Measurements from ENCODE around the gene HNRNPLL. TPM values are rescaled to one million over a fixed set of nuclear protein-coding genes. Genes with fewer than 3 reads are reported as not detected.

The HNRNPLL gene
- total and polyA plus RNA-seq, 2 of the 13 experiments (the other 11 are each of a cell fraction or from before 2014, with no cell fraction given): 49.4 to 103 TPM

DNA sequence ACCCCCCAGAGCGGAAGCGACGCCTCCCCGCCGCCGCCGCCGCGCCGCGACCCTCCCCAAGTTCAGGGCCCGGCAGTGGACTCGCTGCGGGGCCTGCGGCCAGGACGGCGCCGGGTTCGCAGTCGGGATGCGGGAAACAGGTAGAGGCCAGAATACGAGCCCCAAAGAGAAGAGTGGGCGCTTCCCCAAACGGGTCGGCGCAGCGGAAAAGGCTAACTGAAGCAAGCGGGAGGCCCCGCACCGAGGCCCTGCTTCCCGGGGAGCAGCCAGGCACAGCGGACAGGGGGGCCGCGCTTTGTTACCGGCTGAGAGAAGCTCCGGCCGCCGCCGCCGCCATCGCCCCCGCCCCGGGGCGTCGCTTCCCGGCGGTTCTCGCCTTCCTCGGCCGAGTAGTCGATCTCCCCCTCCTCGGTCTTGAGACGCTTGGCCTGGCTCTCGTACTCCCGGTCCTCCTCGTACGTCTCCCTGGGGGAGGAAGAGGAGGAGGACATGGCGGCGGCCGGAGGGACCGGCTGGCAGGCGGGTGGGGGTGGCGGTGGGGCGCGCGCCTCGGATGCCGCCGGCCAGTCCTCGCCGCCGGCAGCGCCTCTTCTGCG is 494 bp downstream of the HNRNPLL start (continued):
- TF ChIP-seq FLYWCH1 (CRISPR knock-in tag; IDR thresholded peaks at IDR 0.05) (no peak), SATB2 (CRISPR knock-in tag; IDR thresholded peaks at IDR 0.05) (no peak), HNF4G (IDR thresholded peaks at IDR 0.05; ENCODE audit: borderline replicate concordance, low read depth, low read length) (no peak), HNF4G (CRISPR knock-in tag; IDR thresholded peaks at IDR 0.05; ENCODE audit: borderline replicate concordance, low read depth) (no peak), SNAI1 (CRISPR knock-in tag; IDR thresholded peaks at IDR 0.05; ENCODE audit: borderline replicate concordance) (peak; percentile 80; the same call in 1 of the 2 replicates), EED (CRISPR knock-in tag; IDR thresholded peaks at IDR 0.05) (peak; percentile 67; the same call in 1 of the 2 replicates), NFYB (CRISPR knock-in tag; IDR thresholded peaks at IDR 0.05) (0 out of 2 replicates have a peak, but pooled peaks have one; percentile 11), ZNF510 (CRISPR knock-in tag; IDR thresholded peaks at IDR 0.05; ENCODE audit: low read depth) (no peak), AGO2 (optimal IDR thresholded peaks at IDR 0.05; ENCODE audit: low read depth, low read length) (peak; percentile 99), SMYD3 (CRISPR knock-in tag; IDR thresholded peaks at IDR 0.05) (no peak; the same call in 1 of the 2 replicates), PBX3 (CRISPR knock-in tag; IDR thresholded peaks at IDR 0.05; ENCODE audit: borderline replicate concordance) (0 out of 2 replicates have a peak, but pooled peaks have one; percentile 41), THAP11 (CRISPR knock-in tag; IDR thresholded peaks at IDR 0.05) (no peak), ZSCAN12 (CRISPR knock-in tag; IDR thresholded peaks at IDR 0.05) (0 out of 2 replicates have a peak, but pooled peaks have one; percentile 61), ZNF207 (IDR thresholded peaks at IDR 0.05; ENCODE audit: borderline replicate concordance) (no peak), SRSF1 (optimal IDR thresholded peaks at IDR 0.05; ENCODE audit: low read depth, low read length) (peak; percentile 69), ZNF614 (CRISPR knock-in tag; IDR thresholded peaks at IDR 0.05; ENCODE audit: borderline replicate concordance) (no peak), ZNF143 (CRISPR knock-in tag; IDR thresholded peaks at IDR 0.05) (0 out of 2 replicates have a peak, but pooled peaks have one; percentile 12), ZFP1 (CRISPR knock-in tag; IDR thresholded peaks at IDR 0.05) (no peak), DDIT3 (CRISPR knock-in tag; IDR thresholded peaks at IDR 0.05) (no peak), TBX2 (CRISPR knock-in tag; IDR thresholded peaks at IDR 0.05; ENCODE audit: borderline replicate concordance) (no peak)
- TF ChIP-seq, protein P1, sequence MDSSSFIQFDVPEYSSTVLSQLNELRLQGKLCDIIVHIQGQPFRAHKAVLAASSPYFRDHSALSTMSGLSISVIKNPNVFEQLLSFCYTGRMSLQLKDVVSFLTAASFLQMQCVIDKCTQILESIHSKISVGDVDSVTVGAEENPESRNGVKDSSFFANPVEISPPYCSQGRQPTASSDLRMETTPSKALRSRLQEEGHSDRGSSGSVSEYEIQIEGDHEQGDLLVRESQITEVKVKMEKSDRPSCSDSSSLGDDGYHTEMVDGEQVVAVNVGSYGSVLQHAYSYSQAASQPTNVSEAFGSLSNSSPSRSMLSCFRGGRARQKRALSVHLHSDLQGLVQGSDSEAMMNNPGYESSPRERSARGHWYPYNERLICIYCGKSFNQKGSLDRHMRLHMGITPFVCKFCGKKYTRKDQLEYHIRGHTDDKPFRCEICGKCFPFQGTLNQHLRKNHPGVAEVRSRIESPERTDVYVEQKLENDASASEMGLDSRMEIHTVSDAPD (CRISPR knock-in tag; IDR thresholded peaks at IDR 0.05): no peak
- TF ChIP-seq, protein P2, sequence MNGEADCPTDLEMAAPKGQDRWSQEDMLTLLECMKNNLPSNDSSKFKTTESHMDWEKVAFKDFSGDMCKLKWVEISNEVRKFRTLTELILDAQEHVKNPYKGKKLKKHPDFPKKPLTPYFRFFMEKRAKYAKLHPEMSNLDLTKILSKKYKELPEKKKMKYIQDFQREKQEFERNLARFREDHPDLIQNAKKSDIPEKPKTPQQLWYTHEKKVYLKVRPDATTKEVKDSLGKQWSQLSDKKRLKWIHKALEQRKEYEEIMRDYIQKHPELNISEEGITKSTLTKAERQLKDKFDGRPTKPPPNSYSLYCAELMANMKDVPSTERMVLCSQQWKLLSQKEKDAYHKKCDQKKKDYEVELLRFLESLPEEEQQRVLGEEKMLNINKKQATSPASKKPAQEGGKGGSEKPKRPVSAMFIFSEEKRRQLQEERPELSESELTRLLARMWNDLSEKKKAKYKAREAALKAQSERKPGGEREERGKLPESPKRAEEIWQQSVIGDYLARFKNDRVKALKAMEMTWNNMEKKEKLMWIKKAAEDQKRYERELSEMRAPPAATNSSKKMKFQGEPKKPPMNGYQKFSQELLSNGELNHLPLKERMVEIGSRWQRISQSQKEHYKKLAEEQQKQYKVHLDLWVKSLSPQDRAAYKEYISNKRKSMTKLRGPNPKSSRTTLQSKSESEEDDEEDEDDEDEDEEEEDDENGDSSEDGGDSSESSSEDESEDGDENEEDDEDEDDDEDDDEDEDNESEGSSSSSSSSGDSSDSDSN (CRISPR knock-in tag; IDR thresholded peaks at IDR 0.05): peak; percentile 75; the same call in 1 of the 2 replicates
- TF ChIP-seq, protein P3, sequence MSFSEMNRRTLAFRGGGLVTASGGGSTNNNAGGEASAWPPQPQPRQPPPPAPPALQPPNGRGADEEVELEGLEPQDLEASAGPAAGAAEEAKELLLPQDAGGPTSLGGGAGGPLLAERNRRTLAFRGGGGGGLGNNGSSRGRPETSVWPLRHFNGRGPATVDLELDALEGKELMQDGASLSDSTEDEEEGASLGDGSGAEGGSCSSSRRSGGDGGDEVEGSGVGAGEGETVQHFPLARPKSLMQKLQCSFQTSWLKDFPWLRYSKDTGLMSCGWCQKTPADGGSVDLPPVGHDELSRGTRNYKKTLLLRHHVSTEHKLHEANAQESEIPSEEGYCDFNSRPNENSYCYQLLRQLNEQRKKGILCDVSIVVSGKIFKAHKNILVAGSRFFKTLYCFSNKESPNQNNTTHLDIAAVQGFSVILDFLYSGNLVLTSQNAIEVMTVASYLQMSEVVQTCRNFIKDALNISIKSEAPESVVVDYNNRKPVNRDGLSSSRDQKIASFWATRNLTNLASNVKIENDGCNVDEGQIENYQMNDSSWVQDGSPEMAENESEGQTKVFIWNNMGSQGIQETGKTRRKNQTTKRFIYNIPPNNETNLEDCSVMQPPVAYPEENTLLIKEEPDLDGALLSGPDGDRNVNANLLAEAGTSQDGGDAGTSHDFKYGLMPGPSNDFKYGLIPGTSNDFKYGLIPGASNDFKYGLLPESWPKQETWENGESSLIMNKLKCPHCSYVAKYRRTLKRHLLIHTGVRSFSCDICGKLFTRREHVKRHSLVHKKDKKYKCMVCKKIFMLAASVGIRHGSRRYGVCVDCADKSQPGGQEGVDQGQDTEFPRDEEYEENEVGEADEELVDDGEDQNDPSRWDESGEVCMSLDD (CRISPR knock-in tag; IDR thresholded peaks at IDR 0.05; ENCODE audit: borderline replicate concordance): no peak
